GM18502 (cell line): ENCODE results near the gene TMEM60.
"Not testable (repeated sequence)": the region's sequence is repeated elsewhere in the genome, so short reads cannot be mapped to it uniquely, and the experiment has no call there.

Source experiments
- ATAC-seq: cut with Tn5 transposase; IDR thresholded peaks from one replicate; pipeline ENCODE4 v1.9.1; 2021; ENCODE audit warnings: mild to moderate bottlenecking; ENCODE audit not compliant: unreplicated experiment, poor library complexity

TMEM60 gene

GRCh38 chr7:77812290-77812685 is 14.1 kb upstream of the TMEM60 start:
- ATAC-seq: no peak

- ATAC-seq: no peak
Observed at GRCh38 chr7:77811516-77812289, 13.5 kb upstream of the TMEM60 start.

- ATAC-seq: peak; percentile 68
Observed at GRCh38 chr7:77808517-77808916, 10.3 kb upstream of the TMEM60 start.

GRCh38 chr7:77806425-77806824 is 8.2 kb upstream of the TMEM60 start:
- no peak for ATAC-seq

GRCh38 chr7:77802557-77803405 is 4.5 kb upstream of the TMEM60 start:
- ATAC-seq: no peak

GRCh38 chr7:77800730-77801129 is 2.5 kb upstream of the TMEM60 start:
- ATAC-seq: no peak

GRCh38 chr7:77800158-77800557 is 1.9 kb upstream of the TMEM60 start:
- ATAC-seq: no peak

GRCh38 chr7:77799078-77799964 is 1.1 kb upstream of the TMEM60 start:
- no peak for ATAC-seq

GRCh38 chr7:77797734-77798393 is 370 bp downstream of the TMEM60 start:
- ATAC-seq: peak; percentile 40

GRCh38 chr7:77796960-77797359 is 1.3 kb downstream of the TMEM60 start:
- ATAC-seq: no peak

GRCh38 chr7:77796109-77796508 is 2.1 kb downstream of the TMEM60 start:
- ATAC-seq: no peak

GRCh38 chr7:77794000-77794399 is 4.2 kb downstream of the TMEM60 start:
- ATAC-seq: no peak

GRCh38 chr7:77791956-77792355 is 6.3 kb downstream of the TMEM60 start:
- ATAC-seq: no peak

- no peak for ATAC-seq
Observed at GRCh38 chr7:77791336-77791735, 6.9 kb downstream of the TMEM60 start.

GRCh38 chr7:77788327-77788902 is 9.8 kb downstream of the TMEM60 start:
- peak; percentile 60 for ATAC-seq

- ATAC-seq: no peak
Observed at GRCh38 chr7:77786741-77787140, 11.5 kb downstream of the TMEM60 start.

- no peak for ATAC-seq
Observed at GRCh38 chr7:77786018-77786417, 12.2 kb downstream of the TMEM60 start.

GRCh38 chr7:77784426-77784825 is 13.8 kb downstream of the TMEM60 start:
- not testable (repeated sequence) for ATAC-seq

GRCh38 chr7:77783545-77783944 is 14.7 kb downstream of the TMEM60 start:
- ATAC-seq: no peak

GRCh38 chr7:77783111-77783510 is 15.1 kb downstream of the TMEM60 start:
- no peak for ATAC-seq
